GM19328 (cell line): ENCODE results near the gene RUNDC3A.

Experiments used
- ATAC-seq: cut with Tn5 transposase; IDR thresholded peaks from one replicate; pipeline ENCODE4 v1.9.1; 2021; ENCODE audit warnings: mild to moderate bottlenecking, moderate library complexity; ENCODE audit not compliant: unreplicated experiment

The RUNDC3A gene

DNA sequence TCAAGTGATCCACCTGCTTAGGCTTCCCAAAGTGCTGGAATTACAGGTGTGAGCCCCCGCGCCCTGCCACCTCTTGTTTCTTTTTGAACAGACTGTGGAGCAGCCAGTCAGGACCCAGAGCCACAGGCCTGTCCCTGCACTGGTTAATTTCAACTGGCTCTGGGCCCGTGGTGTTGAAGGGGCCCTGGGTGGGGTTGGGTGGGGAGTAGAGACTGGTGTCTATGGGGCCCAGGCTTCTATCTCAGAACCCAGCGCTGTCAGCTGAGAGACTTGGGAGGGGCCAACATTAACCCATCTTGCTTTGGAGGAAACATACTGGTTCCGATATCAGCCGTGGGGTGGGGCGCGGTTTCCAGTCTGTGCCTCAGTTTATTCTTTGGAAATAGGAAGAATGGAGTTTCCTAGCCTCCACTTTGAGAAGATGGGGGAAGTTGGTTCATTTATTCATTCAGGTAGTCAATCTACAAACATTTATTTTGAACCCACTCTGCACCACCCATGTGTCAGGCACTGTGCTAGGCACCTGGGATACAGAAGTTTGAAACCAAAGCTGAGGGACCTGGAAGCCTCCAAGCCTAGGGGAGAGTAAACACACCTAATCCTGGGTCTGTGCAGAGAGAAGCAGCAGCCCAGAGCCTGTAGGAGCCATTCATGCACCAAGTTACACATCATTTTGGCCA, 24.9 kb upstream of the RUNDC3A start:
- no peak for ATAC-seq

DNA sequence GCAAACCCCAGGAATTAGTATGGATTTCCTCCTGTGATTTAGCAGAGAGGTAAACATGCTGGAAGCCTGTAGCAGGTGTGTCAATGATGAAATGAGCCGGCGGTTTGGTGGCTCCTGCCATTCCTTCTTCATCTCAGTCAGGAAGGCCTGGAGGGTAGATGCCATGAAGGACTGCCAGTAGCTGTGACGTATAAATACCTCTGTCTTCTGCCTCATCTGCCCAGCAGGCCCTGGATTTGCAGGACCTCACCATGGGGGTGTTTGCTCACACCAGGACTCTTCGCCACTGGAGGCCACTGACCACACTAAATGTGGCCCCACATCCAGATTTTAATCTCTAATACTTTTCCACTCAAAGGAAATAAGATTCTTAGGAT, 24.4 kb upstream of the RUNDC3A start:
- ATAC-seq = no peak

DNA sequence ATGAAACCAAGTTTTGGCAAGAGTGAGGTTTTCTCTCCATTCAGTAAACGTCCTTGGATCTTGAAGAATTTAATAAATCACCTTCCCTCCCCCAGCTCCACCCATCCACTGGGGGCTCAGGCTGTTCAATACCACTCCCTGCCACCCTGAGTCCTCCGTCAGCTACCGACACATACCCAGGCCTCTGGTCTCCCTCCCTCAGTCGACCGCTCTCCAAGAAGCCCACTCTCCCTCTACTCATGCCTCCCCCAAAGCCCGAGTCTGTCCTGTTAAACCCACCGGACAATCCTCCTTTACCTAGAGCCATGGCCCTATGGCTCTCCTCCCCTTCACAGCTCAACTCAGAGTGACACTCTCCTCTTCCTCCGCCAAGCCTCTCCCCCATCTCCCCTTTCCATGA, 20.8 kb upstream of the RUNDC3A start:
- no peak for ATAC-seq

DNA sequence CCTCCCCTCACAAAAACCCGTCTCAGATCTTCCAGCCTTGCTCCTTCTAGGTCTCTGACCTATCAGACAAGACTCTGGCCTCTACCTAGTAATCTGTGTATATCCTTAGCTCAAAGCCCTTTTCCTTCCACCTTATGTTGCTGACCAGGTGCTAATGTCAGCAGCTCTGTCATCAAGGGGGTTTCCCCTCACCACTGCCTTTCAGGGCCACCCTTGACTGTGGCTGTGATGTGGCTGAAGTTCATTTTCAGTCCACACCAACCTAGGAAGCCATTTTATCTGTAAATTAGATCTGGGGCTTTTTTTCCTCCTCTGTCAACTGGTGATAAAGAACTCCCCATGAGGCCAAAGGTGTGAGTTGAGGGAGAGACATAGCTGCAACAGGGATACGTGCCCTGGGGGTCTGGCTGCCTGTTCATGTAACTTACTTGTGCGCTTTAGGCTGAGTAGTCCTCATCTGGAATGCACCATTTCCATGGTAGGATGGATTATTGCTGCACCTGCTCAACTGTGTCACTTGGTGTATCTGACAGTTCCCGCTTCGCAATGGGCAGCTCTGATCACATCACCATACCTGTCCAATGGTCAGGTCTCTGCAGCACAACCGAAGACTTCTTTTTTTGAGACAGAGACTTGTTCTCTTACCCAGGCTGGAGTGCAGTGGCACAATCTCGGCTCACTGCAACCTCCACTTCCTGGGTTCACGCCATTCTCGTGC, 14.7 kb upstream of the RUNDC3A start:
- ATAC-seq = no peak

DNA sequence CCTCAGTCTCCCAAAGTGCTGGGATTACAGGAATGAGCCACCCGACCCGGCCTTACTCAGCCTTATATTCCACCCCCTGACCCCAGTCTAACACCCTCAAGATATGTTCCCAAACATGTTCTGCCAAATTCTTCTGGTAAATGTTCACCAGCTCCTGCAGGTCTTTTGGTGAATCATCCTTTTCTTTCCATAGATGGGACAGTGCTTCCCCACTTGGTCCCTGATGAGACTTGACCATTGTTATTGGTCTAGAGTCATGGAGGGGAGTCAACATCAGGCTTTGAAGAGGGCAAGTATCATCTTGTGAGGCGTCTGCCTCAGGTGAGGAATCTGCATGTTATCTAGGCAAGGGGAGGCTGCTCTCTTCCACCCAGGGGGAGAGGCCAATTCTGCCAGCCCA, 10.4 kb upstream of the RUNDC3A start:
- ATAC-seq = no peak

DNA sequence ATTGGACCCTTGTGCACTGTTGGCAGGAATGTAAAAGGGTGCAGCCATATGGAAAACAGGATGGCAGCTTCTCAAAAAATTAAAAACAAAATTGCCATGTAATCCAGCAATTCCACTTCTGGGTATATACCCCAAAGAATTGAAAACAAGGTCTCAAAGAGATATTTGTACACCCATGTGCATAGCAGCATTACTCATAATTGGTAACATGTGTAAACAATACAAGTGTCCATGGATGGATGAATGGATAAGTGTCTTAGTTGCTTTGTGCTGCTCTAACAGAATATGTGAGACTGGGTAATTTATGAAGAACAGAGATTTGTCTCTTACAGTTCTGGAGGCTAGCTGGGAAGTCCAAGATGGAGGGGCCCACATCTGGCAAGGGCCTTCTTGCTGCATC, 3.8 kb upstream of the RUNDC3A start:
- no peak for ATAC-seq

DNA sequence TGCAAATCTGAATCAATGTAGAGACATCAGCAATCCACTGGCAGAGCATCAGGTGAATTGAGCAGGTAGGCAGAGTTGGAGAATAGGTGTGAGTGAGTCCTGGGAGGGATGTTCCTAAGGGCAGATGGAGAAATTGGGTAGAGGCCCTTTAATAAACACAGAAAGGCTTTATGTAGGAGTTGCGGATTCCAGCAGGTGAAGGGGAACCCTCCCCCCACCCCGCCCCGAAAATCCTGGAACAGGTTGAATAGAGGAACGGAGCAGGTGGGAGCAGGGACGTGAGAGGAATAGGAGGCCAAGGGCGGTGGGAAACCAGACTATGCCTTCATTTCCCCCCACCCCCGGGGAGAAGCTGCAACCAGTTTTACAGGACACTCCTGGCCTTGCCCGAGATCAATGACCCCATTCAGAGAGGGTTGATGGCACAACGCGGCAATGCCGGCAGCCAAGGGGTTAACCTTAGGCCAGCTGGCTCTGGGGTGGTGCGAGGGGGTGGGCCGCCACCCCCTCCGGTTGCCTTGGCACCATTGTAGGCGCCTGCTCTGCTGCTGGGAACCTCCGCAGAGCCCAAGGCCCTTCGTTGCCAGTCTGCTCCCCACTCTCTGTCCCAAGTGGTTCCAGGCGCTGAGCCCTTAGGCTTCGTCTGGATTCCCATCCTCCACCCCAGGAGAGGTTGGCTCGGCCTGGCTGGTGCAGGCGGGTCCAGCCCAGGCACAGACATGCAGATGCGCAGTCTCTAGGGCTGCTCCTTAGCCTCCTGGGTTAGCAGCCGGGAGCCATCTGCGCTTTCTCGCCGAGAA, 814 bp upstream of the RUNDC3A start:
- no peak for ATAC-seq

DNA sequence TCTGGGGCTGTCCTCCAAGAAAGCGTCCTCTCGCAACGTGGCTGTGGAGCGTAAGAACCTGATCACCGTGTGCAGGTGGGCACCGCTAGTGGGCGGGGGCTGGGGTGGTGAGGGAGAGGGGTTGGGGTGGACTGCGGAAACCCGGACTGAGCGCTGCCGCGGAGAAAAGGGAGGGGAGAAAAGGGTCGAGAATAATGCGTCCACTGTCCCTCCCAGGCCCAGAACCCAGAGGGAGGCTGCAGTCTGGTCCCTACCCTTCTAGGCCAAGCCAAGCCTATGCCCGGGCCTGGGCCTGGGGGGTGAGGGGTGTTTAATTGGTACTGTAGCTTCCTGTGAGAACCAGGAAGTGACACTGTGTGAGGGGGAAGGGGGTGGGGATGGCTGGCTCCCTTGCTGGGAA, 464 bp downstream of the RUNDC3A start:
- no peak for ATAC-seq

DNA sequence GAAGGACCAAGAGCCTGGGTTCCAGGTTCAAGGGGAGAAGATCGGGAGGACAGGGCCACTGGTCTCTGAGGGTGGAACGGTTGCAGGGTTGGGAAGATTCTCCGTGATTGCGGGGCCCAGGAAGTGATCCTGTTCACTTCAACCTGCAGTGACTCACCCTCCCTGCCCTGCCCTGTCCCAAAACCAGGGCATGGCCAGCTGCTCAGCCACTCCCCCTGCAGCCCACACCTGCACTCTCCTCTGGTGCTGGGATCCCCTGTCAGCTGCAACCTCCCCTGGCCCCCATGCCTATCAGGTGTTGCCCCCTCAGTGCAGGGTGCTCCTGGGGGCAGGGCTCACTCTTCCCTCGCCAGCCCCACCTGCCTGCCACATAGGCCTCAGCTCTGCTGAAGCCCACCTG, 1.1 kb downstream of the RUNDC3A start:
- no peak for ATAC-seq

DNA sequence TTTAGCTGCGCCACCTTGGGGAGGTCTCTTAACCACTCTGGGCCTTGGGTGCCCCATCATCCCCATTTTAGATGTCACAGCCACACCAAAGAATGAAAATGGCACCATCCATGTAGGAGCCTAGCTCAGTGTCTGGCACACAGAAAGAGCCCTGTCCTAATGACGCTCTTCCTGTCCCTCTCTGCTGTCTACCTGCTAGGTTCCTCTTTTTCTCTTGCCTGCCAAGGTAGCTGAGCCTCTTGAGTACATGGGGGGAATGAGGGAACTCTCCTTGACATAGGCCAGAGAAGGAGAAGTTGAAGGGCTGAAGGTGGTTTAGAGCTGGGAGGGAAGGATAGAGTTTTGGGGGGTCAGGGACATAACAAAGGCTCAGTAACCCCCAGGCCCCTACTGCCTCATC, 1.8 kb downstream of the RUNDC3A start:
- no peak for ATAC-seq

DNA sequence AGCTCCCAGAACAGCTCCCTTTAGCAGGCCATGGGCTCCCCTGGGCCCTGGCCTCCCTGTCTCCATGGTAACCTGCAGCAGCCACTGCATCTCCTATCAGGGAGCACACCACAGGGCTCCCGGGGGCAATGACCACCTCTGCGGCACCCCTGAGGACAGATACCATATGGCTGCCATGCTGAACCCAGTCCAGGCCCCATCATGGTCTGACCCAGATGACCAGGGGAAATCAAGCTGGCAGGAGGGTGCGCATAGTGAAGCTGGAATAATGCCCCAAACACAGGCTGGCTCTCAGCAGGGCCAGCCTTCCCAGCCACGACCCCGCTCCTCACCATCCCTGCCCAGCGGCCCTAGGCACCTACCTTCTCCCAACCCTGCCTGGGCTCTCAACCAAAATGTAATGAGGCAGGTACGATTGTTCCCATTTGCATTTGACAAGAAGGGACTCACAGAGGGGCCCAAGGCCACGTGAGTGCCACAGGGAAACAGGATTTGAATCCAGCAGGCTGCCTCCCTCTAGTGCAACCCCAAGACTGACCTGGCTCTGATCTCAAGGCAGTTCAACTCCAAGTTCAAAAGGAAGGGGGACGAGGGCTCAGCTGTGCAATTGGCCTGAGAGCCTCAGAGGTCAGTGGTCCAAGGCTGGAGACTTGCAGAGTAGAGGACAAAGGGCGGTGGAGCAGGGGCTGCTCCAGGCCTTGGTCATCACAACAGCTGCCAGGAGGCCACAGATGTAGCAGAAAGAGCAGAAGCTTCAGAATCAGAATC, 2.4 kb downstream of the RUNDC3A start:
- ATAC-seq = no peak

DNA sequence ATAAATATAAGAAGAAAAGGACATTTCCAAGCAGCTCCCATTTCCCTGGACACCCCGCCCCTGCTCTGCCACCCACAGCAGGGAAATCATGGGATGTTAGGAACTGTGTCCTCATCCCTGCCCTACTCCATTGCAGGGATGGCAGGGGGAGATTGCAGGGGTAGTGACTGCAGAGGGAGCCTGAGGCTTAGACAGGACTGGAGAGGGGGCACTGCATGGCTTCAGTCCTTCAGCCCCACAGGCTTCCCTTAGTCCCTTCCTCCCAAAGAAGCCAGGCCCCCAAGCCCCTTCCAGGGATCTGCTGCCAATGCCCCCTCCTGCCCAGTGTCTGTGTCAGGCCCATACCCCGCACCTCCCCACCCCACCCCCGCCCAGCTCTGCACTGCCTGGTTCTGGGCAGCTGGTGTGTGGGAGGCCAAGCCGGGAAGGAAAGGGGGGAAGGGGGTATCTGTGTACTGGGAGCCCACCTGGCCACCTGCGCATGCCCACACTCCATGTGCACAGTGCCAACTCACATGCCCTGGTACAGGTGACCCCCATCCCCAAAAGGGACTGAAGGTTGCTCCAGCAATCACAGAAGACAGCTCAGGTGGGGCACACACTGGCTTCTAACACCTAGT, 3.3 kb downstream of the RUNDC3A start:
- no peak for ATAC-seq

DNA sequence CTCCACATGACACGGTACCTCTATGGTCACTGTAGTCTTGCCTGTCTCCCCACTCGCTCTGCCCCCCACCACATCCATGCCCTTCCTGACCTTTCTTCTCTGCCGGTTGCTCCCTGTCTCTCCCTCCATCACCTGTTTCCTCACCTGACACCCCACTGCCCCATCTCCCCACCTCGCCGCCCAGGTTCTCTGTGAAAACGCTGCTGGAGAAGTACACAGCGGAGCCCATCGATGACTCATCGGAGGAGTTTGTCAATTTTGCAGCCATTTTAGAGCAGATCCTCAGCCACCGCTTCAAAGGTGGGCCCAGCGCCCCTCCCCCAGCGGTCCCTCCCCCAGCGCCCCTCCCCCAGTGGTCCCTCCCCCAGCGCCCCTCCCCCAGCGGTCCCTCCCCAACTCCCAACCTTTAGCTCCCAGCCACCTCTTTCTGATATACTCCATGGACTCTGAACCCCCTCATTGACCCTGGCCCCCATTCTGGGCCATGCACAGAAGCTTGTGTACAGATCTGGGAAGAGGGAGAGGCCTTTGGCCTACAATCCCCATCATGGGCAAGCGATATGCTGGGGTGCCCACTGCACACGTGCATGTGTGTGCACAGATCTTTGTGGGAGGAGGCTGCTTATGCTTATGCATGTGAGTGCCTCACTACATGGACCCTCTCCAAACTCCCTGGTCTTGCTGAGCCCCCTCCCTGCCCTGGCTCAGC, 4.1 kb downstream of the RUNDC3A start:
- ATAC-seq = no peak

DNA sequence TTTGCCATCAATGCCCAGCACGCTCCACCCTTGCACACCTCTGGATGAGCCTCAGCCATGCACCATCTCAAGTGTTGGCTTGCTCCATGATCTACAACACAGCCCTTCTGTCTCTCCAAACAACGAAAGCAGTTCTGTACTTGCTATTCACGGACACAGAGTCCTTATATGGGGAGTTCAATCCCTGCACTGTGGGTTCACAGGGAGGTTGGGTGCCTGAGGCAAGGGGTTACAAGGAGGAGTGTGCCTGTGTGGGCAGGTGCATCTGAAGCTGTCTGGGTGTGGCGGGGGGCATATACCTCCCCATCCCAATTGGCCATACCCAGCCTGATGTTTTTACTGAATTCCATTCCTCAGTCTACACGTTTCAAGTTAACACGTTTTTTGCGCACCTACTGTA, 5.6 kb downstream of the RUNDC3A start:
- ATAC-seq = no peak

DNA sequence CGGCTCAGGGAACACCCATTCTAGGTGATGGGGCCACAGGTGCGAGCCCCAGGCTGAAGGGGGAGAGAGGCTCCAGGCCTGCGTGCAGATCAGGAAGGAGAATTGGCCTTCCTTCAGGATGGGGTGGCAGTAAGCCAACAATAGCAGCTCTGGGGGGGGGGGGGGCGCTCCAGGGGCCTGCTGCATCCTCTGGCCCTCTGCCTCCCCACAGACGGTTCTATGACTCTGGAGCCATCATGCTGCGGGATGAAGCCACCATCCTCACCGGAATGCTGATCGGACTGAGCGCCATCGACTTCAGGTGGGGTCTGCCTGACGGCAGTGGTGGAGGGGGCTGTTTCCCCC, 6.1 kb downstream of the RUNDC3A start:
- no peak for ATAC-seq

DNA sequence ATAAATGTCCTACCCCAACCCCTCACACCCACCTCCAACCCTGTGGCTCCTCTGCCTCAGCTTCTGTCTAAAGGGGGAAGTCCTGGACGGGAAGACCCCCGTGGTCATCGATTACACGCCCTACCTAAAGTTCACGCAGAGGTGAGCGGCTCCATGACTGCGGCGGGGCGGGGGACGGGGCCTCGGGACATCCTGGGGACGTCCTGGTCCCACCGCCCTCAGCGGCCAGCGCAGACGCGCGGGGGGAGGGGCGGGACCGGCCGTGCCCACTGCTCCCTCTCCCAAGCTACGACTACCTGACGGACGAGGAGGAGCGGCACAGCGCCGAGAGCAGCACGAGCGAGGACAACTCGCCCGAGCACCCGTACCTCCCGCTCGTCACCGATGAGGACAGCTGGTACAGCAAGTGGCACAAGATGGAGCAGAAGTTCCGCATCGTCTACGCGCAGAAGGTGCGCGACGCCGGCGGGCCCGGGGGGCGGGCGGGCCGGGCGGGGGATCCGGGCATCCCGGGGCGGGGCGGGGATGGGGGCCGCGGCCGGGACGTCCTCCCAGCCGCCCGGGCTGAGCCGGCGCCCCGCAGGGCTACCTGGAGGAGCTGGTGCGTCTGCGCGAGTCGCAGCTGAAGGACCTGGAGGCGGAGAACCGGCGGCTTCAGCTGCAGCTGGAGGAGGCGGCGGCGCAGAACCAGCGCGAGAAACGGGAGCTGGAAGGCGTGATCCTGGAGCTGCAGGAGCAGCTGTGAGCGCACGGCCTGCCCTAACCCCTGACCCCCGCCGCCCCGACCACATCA, 6.7 kb downstream of the RUNDC3A start:
- ATAC-seq = no peak

DNA sequence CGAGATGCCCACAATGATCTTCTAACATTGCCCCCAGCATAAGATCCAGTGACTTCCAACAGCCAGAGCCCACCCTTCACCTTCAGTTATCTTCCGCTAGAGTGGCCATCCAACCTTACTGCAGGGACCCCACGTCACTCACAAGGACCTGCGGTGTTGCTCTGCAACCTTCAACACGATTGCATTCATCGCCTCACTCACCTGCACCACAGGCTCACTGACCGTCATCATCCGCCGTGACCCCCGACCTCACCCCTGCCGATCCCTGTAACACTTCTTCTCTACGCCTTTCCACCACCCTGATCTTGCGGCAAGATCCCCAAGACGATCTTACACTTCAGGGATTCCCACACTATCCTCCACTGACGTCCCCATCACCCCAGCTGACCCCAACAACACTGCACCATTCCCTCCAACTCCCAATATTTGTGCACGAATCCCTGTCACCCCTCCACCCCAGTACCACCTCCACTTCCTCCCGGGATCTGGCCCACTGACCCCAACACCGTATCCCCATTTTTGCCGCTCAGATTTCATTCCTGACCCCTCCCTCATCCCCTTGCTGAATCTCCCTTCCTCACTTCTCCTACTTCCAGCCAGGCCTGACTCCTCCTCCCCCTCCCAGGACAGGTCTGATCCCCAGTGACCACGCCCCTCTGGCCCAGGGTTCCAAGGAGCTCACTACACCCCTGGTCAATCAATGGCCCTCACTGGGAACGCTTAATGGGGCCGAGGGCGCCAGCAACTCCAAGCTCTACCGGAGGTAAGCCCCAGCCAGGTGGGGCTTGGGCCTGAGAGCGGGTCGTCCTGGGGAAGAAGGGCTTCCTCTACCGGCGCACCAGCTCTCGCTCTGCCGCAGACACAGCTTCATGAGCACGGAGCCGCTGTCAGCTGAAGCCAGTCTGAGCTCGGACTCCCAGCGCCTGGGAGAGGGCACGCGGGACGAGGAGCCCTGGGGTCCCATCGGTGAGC, 7.6 kb downstream of the RUNDC3A start:
- no peak for ATAC-seq

DNA sequence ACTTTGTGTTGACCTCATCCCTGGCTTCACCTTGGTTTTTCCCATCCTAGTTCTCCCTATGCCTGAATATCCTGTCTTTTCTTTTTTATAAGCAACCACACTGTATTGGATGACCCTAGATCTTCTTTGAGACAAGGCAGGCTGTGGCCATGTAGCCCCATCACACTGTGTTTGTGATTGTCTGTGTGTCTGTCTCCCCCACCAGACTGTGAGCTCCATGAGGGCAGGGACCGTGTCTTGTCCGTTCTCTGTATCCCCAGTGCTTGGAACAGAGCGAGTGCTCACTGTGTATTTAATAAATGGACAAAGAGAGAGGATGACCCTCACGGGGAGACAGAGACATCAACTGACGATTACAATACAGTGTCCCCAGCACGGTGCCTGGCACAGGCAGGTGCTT, 9.1 kb downstream of the RUNDC3A start:
- no peak for ATAC-seq
